ENCODE results near the gene SLC2A1.

- TF ChIP-seq TAF1 (IDR thresholded peaks at IDR 0.05; ENCODE audit: low read depth, low read length) (no peak), POLR2A (IDR thresholded peaks at IDR 0.05; ENCODE audit: low read depth, low read length) (no peak)
These were observed 4.1 kb upstream of the SLC2A1 start for GRCh38 chr1:42962641-42963377.

Data from GM12891 (cell line).